ENCODE data around the gene HDAC4. TPM values are rescaled to one million over a fixed set of nuclear protein-coding genes. Genes with fewer than 3 reads are reported as not detected.

Gene HDAC4
- total RNA-seq, 1 experiment from 2014 or later, result 40.1 TPM

DNA sequence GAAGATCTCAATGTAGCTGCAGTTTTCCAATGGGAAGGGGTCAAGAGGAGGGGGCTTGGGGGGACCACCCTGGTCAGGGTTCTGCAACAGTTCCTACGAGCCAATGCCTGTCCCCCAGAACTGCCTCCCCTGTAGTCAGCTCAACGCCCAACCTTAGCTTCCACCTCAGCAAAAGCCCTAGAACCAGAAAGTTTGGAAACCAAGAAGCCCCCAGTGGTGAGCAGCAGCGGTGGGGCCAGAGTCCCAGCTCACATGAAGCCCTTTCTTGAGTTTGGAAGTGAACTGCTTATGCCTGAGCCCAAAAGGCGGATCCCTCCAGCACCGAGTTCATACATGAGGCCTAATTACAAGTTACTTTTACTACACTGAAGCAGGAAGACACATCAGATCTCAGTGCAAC is 162.4 kb downstream of the HDAC4 start:
- no TSS peak for BruUV-seq (replicated peaks)
- Histone ChIP-seq H3K9me3 (ENCODE audit: control insufficient read depth, insufficient read depth, low read depth, low read length) (no peaks in the 10 kb centered on the region), H3K4me1 (ENCODE audit: control insufficient read depth, insufficient read depth, low read length) (no peaks in the 10 kb centered on the region; the same call in 1 of the 2 replicates), H3K27ac (ENCODE audit: low read length) (no peak overlapping the region), H3K36me3 (ENCODE audit: control insufficient read depth, insufficient read depth, low read length) (no peaks in the 10 kb centered on the region), H3K4me3 (ENCODE audit: low read depth in 2 of 2, low read length in 2 of 2) (no peak overlapping the region), H3K27me3 (ENCODE audit: control insufficient read depth, insufficient read depth, low read length) (no peaks in the 10 kb centered on the region)
- ATAC-seq (no peak), DNase-seq (ENCODE audit: low read depth, low spot score) (no peak)
- intact Hi-C loops (cut with micrococcal nuclease; ENCODE audit: unreplicated experiment), result no loop called here
- TF ChIP-seq POLR2AphosphoS5 (IDR thresholded peaks at IDR 0.05; ENCODE audit: low read depth, low read length) (no peak), TCF7L2 (IDR thresholded peaks at IDR 0.05; ENCODE audit: low read depth, low read length) (no peak), REST (IDR thresholded peaks at IDR 0.05; ENCODE audit: insufficient read depth in 1 of 2, low read depth in 2 of 2, low read length in 1 of 2) (no peak), SIN3A (IDR thresholded peaks at IDR 0.05; ENCODE audit: borderline replicate concordance, insufficient read depth, low read depth, low read length) (no peak)
- TF ChIP-seq, protein P1, sequence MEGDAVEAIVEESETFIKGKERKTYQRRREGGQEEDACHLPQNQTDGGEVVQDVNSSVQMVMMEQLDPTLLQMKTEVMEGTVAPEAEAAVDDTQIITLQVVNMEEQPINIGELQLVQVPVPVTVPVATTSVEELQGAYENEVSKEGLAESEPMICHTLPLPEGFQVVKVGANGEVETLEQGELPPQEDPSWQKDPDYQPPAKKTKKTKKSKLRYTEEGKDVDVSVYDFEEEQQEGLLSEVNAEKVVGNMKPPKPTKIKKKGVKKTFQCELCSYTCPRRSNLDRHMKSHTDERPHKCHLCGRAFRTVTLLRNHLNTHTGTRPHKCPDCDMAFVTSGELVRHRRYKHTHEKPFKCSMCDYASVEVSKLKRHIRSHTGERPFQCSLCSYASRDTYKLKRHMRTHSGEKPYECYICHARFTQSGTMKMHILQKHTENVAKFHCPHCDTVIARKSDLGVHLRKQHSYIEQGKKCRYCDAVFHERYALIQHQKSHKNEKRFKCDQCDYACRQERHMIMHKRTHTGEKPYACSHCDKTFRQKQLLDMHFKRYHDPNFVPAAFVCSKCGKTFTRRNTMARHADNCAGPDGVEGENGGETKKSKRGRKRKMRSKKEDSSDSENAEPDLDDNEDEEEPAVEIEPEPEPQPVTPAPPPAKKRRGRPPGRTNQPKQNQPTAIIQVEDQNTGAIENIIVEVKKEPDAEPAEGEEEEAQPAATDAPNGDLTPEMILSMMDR (IDR thresholded peaks at IDR 0.05), result no peak
- POLR2A ChIA-PET, result no interaction called here
- in situ Hi-C loops (cut with HindIII; ENCODE audit: low pct_unique_long_range_greater_than_20kb, low sequenced_read_pairs), result no loop called here
- CTCF ChIA-PET, result no interaction called here

GRCh38 chr2:239236808-239237205 is 164.0 kb downstream of the HDAC4 start:
- intact Hi-C loops (cut with micrococcal nuclease; ENCODE audit: unreplicated experiment) (no loop called here), in situ Hi-C loops (cut with HindIII; ENCODE audit: low pct_unique_long_range_greater_than_20kb, low sequenced_read_pairs) (no loop called here)

More at GRCh38 chr2:239236808-239237205, 164.0 kb downstream of the HDAC4 start:
- H3K27ac ChIP-seq (ENCODE audit: low read length), result no peak overlapping the region
- no TSS peak for BruUV-seq (replicated peaks)
- no peaks in the 10 kb centered on the region; the same call in 1 of the 2 replicates for H3K4me1 ChIP-seq (ENCODE audit: control insufficient read depth, insufficient read depth, low read length)
- no peaks in the 10 kb centered on the region for H3K9me3 ChIP-seq (ENCODE audit: control insufficient read depth, insufficient read depth, low read depth, low read length)
- no peak overlapping the region for H3K4me3 ChIP-seq (ENCODE audit: low read depth in 2 of 2, low read length in 2 of 2)
- POLR2A ChIA-PET, result no interaction called here
- CTCF ChIA-PET, result no interaction called here
- no peak for DNase-seq (ENCODE audit: low read depth, low spot score)
- no peaks in the 10 kb centered on the region for H3K36me3 ChIP-seq (ENCODE audit: control insufficient read depth, insufficient read depth, low read length)
- no peak for ATAC-seq
- no peaks in the 10 kb centered on the region for H3K27me3 ChIP-seq (ENCODE audit: control insufficient read depth, insufficient read depth, low read length)
- TF ChIP-seq TCF7L2 (IDR thresholded peaks at IDR 0.05; ENCODE audit: low read depth, low read length), result no peak
- TF ChIP-seq, protein P1 (IDR thresholded peaks at IDR 0.05), result no peak
- no peak for TF ChIP-seq SIN3A (IDR thresholded peaks at IDR 0.05; ENCODE audit: borderline replicate concordance, insufficient read depth, low read depth, low read length)
- TF ChIP-seq POLR2AphosphoS5 (IDR thresholded peaks at IDR 0.05; ENCODE audit: low read depth, low read length), result no peak
- no peak for TF ChIP-seq REST (IDR thresholded peaks at IDR 0.05; ENCODE audit: insufficient read depth in 1 of 2, low read depth in 2 of 2, low read length in 1 of 2)
